Neural crest cell (in vitro differentiated cells): ENCODE measurements around the gene AVL9. TPM values are rescaled to one million over a fixed set of nuclear protein-coding genes. Genes with fewer than 3 reads are reported as not detected.

Experiments used
- DNase-seq: peaks from one replicate; pipeline ENCODE4 v3.0.0; 2021; ENCODE audit warnings: low read depth, mixed read lengths, low spot score
- H3K27ac Mint-ChIP-seq: one replicate; pipeline ENCODE4 v1.8.0; 2021; ENCODE audit warnings: mild to moderate bottlenecking, mixed read lengths; ENCODE audit not compliant: unreplicated experiment
- H3K27me3 Mint-ChIP-seq: 2 replicates; pipeline ENCODE4 v1.8.0; 2021; ENCODE audit warnings: low read depth, mild to moderate bottlenecking, mixed read lengths
- H3K36me3 Mint-ChIP-seq: 2 replicates; pipeline ENCODE4 v1.8.0; 2021; ENCODE audit warnings: low read depth, mild to moderate bottlenecking, mixed read lengths
- H3K4me1 Mint-ChIP-seq: 2 replicates; pipeline ENCODE4 v1.8.0; 2021; ENCODE audit warnings: mixed read lengths
- H3K4me3 Mint-ChIP-seq: one replicate; pipeline ENCODE4 v1.8.0; 2021; ENCODE audit warnings: mild to moderate bottlenecking, mixed read lengths
- H3K9me3 Mint-ChIP-seq: 2 replicates; pipeline ENCODE4 v1.8.0; 2021; ENCODE audit warnings: mixed read lengths
- total RNA-seq: library from RNA; stranded (reverse); gene quantifications from 2 replicates; pipeline ENCODE4 v1.2.1, GENCODE V29; 2021
- TF ChIP-seq, protein P1 (sequence below): fragments of 200-600 bp; sonication (generic); conservative IDR thresholded peaks from 2 replicates; pipeline ENCODE4 v1.5.0; 2021; ENCODE audit warnings: antibody characterized with exemption, mild to moderate bottlenecking

The AVL9 gene
- total RNA-seq, 1 donor from 2014 or later: 36.8 TPM

DNA sequence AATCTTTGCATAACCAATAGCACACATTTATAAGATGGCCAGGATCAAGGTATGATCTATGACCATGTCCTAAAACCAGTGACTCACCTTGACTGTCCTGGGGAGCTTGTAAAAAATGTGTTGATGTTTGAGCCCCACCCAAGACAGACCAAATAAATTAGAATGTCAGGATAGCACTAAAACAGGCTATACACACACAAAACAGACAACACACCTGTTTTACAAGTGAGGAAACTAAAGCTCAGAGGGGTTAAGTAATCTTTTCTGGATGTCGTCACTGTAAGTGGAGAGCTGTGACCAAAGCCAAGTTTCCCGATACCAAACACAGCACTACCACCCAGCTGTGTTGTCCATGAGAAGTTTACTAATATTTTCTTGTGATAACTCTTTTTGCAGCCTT is 84.5 kb downstream of the AVL9 start:
- Mint-ChIP-seq H3K36me3 (peaks cover 19% of the 10 kb centered on the region), H3K27ac (no peak overlapping the region), H3K4me1 (no peaks in the 10 kb centered on the region), H3K27me3 (no peaks in the 10 kb centered on the region), H3K4me3 (no peak overlapping the region), H3K9me3 (no peaks in the 10 kb centered on the region)
- no peak for DNase-seq
- TF ChIP-seq, protein P1, sequence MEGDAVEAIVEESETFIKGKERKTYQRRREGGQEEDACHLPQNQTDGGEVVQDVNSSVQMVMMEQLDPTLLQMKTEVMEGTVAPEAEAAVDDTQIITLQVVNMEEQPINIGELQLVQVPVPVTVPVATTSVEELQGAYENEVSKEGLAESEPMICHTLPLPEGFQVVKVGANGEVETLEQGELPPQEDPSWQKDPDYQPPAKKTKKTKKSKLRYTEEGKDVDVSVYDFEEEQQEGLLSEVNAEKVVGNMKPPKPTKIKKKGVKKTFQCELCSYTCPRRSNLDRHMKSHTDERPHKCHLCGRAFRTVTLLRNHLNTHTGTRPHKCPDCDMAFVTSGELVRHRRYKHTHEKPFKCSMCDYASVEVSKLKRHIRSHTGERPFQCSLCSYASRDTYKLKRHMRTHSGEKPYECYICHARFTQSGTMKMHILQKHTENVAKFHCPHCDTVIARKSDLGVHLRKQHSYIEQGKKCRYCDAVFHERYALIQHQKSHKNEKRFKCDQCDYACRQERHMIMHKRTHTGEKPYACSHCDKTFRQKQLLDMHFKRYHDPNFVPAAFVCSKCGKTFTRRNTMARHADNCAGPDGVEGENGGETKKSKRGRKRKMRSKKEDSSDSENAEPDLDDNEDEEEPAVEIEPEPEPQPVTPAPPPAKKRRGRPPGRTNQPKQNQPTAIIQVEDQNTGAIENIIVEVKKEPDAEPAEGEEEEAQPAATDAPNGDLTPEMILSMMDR: no peak

DNA sequence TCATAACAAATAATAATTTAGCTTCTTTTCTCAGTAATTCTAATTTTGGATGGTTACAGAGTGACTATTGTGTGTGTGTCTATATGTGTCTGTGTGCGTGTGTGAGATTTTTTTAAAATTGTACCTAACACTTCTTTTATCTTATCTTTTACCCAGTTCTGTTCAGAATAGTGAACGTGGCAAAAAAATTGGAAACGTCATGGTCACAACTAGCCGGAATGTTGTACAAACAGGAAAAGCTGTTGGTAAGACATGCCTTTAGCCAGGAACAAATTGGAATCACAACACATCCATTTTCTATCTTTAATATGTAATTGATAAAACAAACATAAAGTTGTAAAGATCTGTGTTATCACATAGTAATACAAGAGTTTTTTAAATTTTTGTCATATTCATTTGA is 85.4 kb downstream of the AVL9 start:
- H3K4me3 Mint-ChIP-seq: no peak overlapping the region
- no peaks in the 10 kb centered on the region for H3K27me3 Mint-ChIP-seq
- H3K27ac Mint-ChIP-seq: no peak overlapping the region
- H3K36me3 Mint-ChIP-seq: peaks cover 24% of the 10 kb centered on the region
- no peak for DNase-seq
- H3K4me1 Mint-ChIP-seq: peaks cover under 1% of the 10 kb centered on the region
- TF ChIP-seq, protein P1: no peak
- no peaks in the 10 kb centered on the region for H3K9me3 Mint-ChIP-seq

DNA sequence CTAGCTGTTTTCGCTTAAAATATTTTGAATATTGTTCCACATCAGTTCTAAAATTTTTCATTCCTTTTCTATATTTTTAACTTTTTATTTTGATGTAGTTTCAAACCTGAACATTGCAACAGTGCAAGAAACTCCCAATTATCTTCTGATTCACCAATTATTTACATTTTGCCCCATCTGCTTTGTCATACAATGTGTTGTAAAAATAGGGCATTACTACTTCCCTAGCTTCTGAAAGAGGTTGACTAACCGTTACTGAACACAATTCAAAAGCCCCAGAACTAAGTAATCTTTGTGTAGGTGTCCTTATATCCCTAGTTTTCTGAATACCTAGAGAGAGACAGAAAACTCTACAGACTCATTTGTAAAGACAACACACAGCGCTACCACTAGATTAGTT is 86.7 kb downstream of the AVL9 start:
- DNase-seq: no peak
- H3K27me3 Mint-ChIP-seq: no peaks in the 10 kb centered on the region
- H3K9me3 Mint-ChIP-seq: no peaks in the 10 kb centered on the region
- H3K27ac Mint-ChIP-seq: no peak overlapping the region
- TF ChIP-seq, protein P1: no peak
- peaks cover 10% of the 10 kb centered on the region for H3K4me1 Mint-ChIP-seq
- no peak overlapping the region for H3K4me3 Mint-ChIP-seq
- H3K36me3 Mint-ChIP-seq: peaks cover 25% of the 10 kb centered on the region

DNA sequence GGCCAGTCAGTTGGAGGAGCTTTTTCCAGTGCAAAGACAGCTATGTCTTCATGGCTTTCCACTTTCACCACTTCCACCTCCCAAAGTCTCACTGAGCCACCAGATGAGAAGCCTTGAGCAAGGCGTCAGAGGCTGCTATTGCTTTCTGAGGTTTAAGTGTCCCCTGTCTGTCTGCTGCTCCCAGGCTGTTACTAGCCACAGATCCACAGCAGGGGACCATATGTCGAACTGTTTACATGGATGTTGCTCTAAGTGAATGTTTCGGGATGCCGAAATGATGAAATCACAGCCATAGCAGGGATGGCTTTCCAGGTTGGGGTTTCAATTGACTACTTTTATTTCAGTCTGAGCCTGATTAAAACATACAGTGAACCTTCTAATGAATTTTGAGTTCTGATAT is 88.5 kb downstream of the AVL9 start:
- TF ChIP-seq, protein P1: no peak
- no peak overlapping the region for H3K27ac Mint-ChIP-seq
- no peak for DNase-seq
- no peak overlapping the region for H3K4me3 Mint-ChIP-seq
- no peaks in the 10 kb centered on the region for H3K9me3 Mint-ChIP-seq
- H3K27me3 Mint-ChIP-seq: no peaks in the 10 kb centered on the region
- H3K36me3 Mint-ChIP-seq: peaks cover 22% of the 10 kb centered on the region
- peaks cover 23% of the 10 kb centered on the region for H3K4me1 Mint-ChIP-seq

DNA sequence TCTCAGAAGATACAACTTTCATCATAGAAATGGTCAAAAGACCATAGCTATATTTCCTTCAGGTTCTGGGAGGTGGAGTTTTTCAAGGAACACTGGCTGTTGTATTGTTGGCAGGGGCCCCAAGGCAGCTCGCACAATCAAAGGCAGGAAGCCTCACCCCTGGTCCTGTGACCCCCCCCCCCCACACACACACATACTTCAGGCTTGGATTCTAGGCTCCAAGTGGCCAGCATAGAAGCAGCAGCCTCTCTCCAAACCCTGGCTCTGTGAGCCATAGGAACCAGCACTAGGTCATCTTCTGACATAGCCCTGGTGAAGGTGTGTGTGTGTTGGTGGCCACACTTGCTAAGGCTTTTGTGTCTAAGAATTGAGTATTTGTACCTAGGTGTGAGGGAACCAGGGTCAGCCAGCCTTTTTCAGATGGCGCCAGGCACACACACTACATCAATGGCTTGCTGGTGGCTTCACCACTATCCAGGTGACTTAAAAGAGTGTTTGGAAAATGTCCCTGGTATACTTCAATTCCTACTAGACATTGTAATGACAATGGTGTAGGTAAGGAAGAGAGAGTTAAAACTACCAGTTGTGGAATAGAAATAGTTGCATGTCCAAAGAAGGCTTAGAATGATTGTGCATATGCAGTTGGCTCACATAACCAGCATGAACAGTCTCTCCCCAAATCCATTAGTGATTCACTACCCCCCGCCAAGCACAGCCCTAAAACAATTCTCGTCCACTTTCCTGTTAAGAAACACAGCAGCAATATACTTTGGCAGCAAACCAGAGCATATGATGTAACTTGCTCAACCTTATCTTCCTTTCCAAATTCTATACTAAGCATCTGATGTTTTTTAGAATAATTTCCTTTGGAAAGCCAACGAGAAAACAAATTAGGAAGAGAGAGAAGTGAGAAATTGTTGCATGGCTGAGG is 91.3 kb downstream of the AVL9 start:
- H3K4me3 Mint-ChIP-seq: no peak overlapping the region
- no peaks in the 10 kb centered on the region for H3K9me3 Mint-ChIP-seq
- peaks cover 36% of the 10 kb centered on the region for H3K36me3 Mint-ChIP-seq
- DNase-seq: no peak
- no peak overlapping the region for H3K27ac Mint-ChIP-seq
- TF ChIP-seq, protein P1: no peak
- peaks cover 27% of the 10 kb centered on the region for H3K4me1 Mint-ChIP-seq
- no peaks in the 10 kb centered on the region for H3K27me3 Mint-ChIP-seq
